HG03469 (cell line): ENCODE data around the gene ZBTB47.

Source experiments
- ATAC-seq: cut with Tn5 transposase; IDR thresholded peaks from one replicate; pipeline ENCODE4 v1.9.1; 2021; ENCODE audit warnings: mild to moderate bottlenecking, moderate library complexity, moderate number of reproducible peaks; ENCODE audit not compliant: unreplicated experiment

The ZBTB47 gene

DNA sequence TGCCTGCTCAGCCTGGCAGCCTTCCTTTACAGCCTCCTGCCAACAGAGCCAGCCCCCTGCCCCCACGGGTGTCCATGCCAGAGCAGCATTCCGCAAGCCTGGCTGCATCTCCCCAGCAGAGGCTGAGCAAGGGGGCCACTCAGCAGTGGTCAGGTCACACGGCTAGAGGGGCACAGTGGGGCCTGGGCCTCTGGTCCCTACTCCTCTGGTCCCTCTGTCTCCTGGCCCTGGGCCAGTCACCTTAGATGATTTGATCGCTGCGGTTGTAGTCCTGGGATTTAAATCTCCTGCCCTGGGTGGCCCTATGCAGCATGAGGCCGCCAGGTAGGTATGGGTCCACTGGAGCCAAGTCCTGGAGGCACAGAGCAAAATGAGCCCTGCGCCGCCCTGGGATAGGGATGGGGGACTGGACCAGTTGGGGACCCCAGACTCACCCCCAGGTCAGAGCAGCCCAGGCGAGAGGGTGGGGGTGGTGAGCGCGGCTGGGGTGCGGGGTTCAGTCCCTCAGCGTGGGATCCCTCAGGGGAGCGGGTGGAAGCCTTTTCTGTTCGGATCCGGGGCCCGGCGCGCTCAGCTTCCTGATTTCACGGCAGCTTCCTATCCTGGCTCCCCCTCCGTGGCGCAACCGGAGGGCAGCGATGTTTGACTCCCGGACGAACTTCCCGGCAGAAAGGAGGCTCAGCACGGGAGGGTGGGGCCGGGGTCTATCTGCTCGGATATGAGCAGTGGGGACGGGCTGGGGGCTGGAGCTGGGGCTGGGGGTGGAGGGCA is at the start of gene ZBTB47:
ZBTB47 (plus strand) TSS at position 138 of the 771 bp plus-strand sequence. CDS start 4,659 bp downstream, outside the sequence.
- ATAC-seq: no peak

DNA sequence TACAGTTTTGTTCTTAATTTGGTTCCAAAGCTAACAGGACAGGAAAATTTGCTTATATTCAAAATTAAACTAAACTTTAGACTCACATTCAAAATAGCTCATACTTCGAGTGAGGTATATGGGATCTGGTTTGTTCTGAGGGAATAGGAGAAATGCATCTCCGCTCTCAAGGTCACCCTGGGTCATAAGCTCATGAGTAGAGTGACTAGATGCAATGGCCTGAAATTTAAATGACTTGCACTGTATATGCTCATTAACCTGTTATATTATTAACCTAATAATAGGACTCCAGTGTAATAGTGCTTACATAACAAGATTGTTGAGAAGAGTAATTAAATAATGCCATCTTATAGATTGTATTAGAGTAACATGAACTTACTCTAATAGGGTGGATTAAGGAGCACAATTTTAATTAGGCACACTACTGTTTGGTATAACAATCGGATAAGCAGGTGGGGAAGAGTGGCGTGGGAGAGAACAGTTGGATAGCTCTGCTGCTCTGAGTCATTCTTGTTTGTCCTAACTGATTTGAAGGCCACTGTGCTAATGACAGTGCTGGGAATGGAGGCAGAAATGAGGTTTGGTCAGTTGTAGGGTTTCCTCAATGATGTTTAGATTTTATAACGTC is 47.8 kb upstream of the ZBTB47 start:
- ATAC-seq: no peak

DNA sequence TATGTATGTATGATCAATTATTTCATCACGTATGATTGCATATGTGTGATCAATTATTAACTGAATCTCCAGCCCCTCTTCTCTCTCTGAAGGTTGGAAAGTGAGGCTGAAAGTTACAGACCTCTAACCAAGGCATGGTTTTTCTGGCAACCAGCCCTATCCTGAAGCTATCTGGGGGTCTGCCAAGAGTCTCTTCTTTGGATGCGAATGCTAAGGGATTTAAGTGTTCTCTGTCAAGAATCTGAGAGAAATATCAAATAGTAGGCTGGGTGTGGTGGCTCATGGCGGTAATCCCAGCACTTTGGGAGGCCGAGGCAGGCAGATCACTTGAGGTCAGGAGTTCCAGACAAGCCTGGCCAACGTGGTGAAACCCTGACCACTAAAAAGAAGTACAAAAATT is 44.9 kb upstream of the ZBTB47 start:
- ATAC-seq: no peak

DNA sequence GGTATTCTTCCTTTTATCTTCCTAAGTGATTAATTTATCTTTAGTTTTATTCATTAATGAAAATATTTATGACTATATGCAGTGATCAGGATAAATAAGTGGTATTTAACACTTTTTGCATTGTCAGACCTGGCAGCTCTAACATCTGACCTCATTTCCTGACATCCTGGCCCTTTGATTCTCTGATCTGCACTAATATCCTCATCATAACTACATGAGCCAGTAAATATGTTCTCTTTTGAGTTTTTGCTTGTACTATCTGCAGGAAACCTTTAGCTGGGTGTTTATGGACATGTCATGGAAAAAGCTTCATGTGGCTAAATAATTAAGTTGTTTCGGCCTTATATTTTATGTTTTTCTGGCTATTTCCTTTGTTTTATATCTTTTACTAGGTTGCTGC is 42.5 kb upstream of the ZBTB47 start:
- ATAC-seq: no peak

DNA sequence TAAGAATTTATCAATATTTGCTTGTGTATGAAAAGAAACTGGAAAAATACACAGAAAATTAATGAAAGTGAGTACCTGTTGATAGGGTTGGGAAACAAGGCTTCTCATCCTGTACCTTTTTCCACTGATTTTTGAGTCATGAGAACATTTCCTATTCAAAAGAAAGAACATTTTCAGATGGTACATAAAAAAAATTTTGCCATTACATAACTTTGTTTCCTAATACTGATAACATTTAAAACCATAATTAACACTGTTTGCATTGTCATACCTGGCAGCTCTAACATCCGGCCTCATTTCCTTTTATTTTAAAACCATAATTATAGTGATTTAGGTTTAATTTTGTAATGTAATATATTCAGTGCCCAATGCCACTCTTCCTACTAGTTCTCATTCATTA is 41.3 kb upstream of the ZBTB47 start:
- no peak for ATAC-seq

DNA sequence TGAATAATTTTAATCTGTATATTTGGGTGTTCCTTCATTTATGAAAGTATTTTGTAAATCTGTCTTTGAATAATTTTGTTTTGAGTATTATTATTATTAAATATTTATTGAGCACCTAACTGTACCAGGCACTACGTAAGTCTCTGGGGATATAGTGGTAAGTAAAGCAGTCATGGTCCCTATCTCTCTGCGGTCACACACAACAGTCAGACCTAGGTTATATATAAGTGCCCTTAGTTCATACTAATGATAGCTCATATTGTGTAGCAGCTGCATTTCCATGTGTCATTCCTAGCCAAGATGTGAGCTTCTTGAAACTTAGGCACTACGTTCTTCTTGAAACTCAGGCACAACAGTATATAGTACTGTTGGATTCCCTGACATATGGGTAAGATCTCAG is 40.6 kb upstream of the ZBTB47 start:
- ATAC-seq: no peak

DNA sequence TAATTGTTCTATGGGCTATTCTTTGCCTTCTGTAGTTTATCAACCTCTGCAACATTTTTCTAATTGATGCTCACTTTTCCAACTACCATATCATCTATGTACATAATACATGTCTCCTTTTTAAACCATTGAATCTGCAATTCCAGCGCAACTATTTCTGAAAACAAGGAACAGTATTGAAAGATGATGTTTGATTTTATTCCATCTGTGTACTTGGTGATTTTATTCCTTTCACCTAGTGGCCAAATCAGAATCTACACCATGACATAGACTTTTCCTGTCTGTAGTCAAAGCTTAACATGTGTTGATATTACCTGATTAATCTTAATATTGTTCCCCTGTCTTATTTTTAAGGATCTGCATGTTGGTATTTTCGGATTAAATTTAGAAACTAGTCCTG is 40.0 kb upstream of the ZBTB47 start:
- no peak for ATAC-seq

DNA sequence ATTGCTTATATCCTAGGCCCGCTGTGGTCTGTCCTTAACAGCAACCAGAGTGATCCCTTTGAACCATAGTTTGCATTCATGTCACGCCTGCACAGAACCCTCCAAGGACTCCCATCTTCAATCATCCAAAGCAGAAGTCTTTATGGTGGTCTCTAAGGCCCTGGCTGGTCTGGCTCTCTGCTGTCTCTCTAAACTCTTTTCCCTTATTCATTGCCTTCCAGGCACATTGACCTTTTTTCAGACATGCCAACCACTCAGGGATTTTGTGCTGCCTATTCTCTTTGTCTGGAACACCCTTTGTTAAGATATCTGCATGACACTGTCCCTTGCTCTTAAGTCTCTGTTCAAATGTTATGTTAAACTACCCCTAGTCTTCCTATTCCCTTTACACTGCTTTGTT is 21.9 kb upstream of the ZBTB47 start:
- no peak for ATAC-seq

DNA sequence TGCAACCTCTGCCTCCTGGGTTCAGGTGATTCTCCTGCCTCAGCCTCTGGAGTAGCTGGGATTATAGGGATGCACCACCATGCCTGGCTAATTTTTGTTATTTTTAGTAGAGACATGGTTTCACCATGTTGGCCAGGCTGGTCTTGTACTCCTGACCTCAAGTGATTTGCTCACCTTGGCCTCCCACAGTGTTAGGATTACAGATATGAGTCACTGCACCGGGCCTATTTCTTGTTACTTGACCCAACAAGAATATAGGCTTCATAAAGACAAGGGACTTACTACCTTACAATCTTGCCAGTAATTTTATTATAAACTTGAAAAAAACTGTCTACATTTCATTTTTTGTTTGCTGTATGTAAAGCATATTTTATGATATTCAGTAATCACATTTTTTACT is 21.4 kb upstream of the ZBTB47 start:
- ATAC-seq: no peak

DNA sequence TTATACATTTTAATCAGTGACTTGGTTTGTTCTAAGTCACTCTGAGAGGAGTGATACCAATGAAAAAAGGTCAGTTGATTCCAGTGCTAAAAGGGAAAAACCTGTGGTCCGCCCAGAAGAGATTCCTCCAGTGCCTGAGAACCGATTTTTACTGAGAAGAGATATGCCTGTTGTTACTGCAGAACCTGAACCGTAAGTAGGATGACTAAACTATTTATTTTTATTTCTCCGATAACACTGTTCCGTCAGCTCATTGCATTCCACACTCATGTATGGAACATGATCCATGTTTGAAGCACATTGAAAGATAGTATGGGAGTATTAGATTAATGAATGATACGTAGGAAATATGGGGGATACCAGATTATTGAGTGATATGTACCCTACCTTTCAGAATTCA is 20.0 kb upstream of the ZBTB47 start:
- ATAC-seq: no peak

DNA sequence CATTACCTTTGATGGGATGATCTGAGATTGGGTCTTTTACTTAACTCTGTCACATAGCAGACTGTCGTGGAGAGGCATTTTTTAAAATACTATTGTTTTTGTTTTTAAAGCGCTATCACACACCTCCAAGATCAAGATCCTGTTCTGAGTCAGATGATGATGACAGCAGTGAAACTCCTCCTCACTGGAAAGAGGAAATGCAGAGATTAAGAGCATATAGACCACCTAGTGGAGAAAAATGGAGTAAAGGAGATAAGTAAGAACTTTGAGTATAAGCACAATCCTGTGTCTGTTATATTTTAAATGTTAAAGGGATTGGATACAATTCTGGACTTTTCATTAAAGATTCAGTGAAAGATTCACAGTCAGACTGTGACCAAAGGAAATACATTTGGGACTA is 18.4 kb upstream of the ZBTB47 start:
- ATAC-seq: no peak

DNA sequence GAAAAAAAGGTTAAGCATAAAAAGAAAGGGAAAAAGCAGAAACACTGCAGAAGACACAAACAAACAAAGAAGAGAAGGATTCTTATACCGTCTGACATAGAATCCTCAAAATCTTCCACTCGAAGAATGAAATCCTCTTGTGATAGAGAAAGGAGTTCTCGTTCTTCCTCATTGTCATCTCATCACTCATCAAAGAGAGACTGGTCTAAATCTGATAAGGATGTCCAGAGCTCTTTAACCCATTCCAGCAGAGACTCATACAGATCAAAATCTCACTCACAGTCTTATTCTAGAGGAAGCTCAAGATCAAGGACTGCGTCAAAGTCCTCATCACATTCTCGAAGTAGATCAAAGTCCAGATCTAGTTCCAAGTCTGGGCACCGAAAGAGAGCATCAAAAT is 16.5 kb upstream of the ZBTB47 start:
- ATAC-seq: no peak

DNA sequence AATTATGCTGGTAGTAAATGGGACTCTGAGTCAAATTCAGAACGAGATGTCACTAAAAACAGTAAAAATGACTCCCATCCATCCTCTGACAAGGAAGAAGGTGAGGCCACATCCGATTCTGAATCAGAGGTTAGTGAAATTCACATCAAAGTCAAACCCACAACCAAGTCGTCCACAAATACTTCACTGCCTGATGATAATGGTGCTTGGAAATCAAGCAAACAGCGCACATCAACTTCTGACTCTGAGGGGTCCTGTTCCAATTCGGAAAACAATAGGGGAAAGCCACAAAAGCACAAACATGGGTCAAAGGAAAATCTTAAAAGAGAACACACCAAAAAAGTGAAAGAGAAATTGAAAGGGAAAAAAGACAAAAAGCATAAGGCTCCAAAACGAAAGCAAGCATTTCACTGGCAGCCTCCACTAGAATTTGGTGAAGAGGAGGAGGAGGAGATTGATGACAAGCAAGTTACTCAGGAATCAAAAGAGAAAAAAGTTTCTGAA is 15.1 kb upstream of the ZBTB47 start:
- ATAC-seq: no peak

DNA sequence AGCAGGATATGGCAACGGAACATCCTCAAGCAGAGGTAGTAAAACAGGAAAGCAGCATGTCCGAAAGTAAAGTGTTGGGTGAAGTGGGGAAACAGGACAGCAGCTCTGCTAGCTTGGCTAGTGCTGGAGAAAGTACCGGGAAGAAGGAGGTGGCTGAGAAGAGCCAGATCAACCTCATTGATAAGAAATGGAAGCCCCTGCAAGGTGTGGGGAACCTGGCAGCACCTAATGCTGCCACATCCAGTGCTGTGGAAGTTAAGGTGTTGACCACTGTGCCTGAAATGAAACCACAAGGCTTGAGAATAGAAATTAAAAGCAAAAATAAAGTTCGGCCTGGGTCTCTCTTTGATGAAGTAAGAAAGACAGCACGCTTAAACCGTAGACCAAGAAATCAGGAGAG is 14.3 kb upstream of the ZBTB47 start:
- no peak for ATAC-seq

DNA sequence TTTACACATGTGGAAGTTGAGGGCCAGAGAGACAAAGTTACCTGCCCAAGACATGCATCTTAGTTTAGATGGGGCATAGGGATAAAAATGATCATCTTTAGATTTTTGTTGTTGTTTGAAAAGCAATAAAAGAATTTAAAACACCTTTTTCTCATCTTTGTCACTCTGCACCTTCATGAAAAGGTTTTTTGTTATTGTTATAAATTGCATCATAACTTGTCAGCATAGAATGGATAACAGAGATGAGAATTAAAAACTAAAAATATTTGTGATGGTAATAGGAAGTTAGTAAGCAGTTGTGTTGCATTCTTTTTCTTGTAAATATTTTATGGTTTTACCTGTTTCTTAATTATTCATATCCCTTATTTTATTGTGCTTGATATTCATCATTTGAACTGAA is 13.4 kb upstream of the ZBTB47 start:
- ATAC-seq: no peak

DNA sequence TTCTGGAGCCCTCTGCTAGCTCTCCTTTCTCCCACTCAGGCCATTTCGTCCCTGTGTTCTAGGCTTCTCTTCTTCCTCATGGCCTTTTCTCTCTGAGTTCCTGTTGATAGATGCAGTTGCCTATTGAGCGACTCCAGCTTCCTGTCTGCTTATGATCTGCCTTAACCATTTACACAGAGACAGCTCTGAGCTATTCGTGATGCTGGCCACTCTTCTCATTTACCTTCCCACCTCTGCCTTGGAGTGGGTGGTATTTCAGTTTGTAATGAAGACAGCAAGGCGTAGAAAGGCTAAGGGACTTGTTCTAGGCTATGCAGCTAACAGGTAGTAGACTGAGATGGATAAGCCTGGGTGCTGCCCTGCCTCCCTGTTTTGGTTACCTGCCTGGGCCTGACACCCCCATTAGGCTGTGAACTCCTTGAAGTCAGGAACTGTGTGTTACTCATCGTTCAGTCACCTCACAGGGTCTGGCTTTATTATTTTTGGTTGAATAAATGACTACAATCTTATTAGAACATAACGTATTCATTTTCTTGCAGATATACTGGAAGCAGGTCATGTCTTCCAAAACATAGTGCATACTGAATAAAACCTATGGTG is 12.6 kb upstream of the ZBTB47 start:
- ATAC-seq: no peak

DNA sequence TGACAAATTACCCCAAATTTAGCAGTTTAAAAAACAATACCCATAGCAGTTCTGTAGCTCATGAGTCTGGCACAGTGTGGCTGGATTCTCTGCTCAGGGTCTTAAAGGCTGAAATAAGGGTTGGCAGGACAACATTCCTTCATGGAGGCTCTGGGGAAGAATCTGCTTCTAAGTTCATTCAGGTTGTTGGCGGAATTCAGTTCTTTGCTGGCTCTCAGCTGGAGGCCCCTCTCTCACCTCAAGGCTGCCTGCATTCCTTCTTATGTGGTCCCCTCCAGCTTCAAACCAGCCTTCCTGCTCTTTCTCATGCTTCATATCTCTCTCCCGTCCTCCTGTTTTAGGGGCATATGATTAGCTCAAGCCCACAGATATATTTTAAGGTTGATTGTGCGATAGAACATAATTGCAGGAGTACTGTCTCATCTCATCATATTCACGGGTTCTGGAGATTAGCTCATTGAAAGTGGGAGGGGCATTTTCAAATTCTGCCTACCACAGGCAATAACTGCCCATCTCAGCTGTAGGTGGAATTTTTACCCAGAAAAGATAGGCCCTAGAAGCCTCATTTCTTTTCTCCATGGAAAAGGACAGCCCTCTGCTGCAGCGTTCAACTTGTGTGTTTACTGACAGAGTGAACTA is 5.6 kb upstream of the ZBTB47 start:
- ATAC-seq: no peak

DNA sequence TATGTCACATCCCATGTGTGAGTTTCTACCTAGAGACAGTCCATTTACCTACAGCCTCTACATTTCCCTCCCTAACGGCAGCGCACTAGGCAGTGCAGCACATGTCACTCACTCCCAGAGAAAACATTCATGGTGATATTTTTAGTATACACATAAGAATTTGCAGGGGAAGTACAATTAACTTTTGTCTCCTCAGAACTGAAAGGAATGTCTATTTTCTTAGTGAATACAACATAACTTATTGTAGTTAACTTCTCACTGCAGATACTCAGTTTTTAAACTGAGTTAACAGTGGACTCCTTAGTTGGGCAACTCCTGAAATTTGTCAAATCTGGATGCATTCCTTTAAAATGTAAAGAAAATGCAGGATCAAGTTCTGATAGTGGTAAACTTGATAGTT is 4.5 kb upstream of the ZBTB47 start:
- ATAC-seq: no peak

DNA sequence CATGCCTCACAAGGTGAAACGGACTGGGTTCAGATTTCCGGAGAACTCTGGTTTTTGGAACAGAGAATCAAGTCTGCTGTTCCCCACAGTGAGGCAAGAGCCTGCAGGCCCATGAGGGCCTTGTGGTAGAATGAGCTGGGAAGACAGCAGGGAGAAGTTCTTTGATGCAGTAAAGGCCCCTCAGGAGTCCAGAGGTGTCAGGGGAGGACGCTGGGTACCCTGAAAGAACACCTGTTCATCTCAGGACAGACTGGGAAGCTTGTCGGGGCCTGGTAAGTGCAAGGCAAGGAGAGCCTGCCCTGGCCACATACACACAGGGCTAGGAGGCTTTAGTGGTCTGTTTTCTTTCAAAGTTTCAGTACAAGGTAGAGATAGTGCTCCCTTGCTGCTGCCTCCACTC is 3.7 kb upstream of the ZBTB47 start:
- no peak for ATAC-seq

DNA sequence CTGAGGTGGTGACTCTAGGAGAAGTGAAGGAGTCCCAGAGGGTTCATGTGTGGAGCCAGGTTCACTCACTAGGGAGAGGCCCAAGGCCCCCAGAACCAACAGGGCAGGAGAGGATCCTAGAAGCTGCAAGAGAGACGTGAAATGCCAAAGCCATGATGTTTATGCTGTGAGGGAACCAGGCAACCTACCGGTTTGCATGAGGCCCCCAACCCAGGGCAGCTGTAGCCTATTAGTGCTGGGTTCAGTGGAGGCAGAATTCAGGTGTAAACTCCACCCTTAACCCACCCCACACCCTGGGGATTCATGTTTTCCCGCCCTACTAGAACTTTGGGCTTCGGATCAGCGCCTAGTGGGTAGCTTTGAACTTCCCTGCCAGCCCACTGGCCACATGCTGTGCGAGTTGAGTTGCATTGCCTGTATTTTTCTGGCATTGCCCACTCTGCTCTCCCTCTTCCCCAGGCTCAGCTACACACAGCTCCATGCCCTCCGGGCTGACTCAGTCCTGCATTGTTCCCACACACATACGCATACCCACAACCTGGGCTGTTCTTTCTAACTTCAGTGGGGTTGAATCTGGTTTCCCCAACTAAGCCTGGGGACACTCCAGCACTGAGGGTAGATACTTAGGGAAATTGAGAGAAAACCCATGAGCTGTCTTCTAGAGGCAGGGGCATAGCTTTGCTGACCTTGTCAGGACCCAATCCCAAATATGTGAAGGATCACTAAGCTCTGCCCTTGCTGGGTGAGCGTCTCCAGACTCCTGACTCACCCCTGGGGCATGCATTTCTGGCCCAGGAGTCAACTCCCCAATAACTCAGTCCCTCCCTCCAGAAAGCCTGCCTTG is 2.0 kb upstream of the ZBTB47 start:
- ATAC-seq: no peak

DNA sequence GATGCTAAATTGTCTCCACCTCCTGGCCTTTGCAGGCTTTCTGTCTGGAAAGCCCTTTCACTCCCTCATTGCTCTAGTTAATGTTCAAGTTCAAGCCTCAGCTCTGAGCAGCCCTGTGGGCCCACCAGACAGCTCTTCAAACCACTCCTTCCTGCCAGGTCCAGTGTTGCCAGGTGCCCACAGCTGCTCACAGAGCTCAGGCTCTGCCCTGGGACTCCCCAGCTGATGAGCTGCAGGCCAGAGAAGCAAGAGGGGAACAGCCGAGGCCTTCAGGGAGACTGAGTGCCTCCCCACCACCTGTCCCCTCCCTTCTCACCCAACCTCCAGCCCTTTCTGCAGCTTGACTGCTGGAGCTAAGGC is 1.3 kb upstream of the ZBTB47 start:
- ATAC-seq: no peak
